DOHH2 (cell line): ENCODE measurements around the gene PHF2.

Experiments
- H3F3A ChIP-seq: fragments of 200-600 bp; sonication (generic), shearing (Covaris generic); 2 replicates; pipeline ENCODE4 v1.6.0; 2016; ENCODE audit warnings: antibody characterized with exemption, mild to moderate bottlenecking; ENCODE audit not compliant: control insufficient read depth, insufficient read depth
- H3K27ac ChIP-seq: fragments of 200-600 bp; sonication (generic); 2 replicates; pipeline ENCODE4 v1.5.1; 2014; ENCODE audit warnings: low read depth, mild to moderate bottlenecking, low read length, moderate library complexity
- H3K27me3 ChIP-seq: fragments of 200-600 bp; sonication (generic); 2 replicates; pipeline ENCODE4 v1.6.1; 2014; ENCODE audit warnings: mild to moderate bottlenecking, low read length, mixed read lengths; ENCODE audit not compliant: control insufficient read depth
- H3K36me3 ChIP-seq: fragments of 200-600 bp; sonication (generic); 2 replicates; pipeline ENCODE4 v1.6.1; 2014; ENCODE audit warnings: mild to moderate bottlenecking, low read length, moderate library complexity, mixed read lengths; ENCODE audit not compliant: control insufficient read depth
- H3K4me1 ChIP-seq: fragments of 200-600 bp; sonication (generic); 2 replicates; pipeline ENCODE4 v1.6.1; 2014; ENCODE audit warnings: mild to moderate bottlenecking, low read length, mixed read lengths; ENCODE audit not compliant: control insufficient read depth
- H3K4me2 ChIP-seq: fragments of 200-600 bp; sonication (generic); 2 replicates; pipeline ENCODE4 v1.6.0; 2014; ENCODE audit warnings: mild to moderate bottlenecking, low read length, moderate library complexity
- H3K4me3 ChIP-seq: fragments of 200-600 bp; sonication (generic); 2 replicates; pipeline ENCODE4 v1.5.1; 2014; ENCODE audit warnings: mild to moderate bottlenecking, low read length, mixed read lengths
- H3K79me2 ChIP-seq: fragments of 200-600 bp; sonication (generic); 2 replicates; pipeline ENCODE4 v1.6.1; 2014; ENCODE audit warnings: mild to moderate bottlenecking, low read length, mixed read lengths; ENCODE audit not compliant: control insufficient read depth
- H3K9me2 ChIP-seq: fragments of 200-600 bp; sonication (generic); replicated peaks from 2 replicates; pipeline ENCODE4 v1.6.1; 2014; ENCODE audit warnings: mild to moderate bottlenecking, low read length, mixed read lengths; ENCODE audit not compliant: control insufficient read depth
- H3K9me3 ChIP-seq: fragments of 200-600 bp; sonication (generic); 2 replicates; pipeline ENCODE4 v1.6.1; 2014; ENCODE audit warnings: antibody characterized with exemption, low read length, mixed read lengths; ENCODE audit not compliant: control insufficient read depth, insufficient read depth
- H4K20me1 ChIP-seq: fragments of 200-600 bp; sonication (generic); 2 replicates; pipeline ENCODE4 v1.6.0; 2014; ENCODE audit warnings: low read depth, mild to moderate bottlenecking, antibody characterized with exemption, low read length, moderate library complexity; ENCODE audit not compliant: control insufficient read depth, insufficient read depth
- EZH2phosphoT487 ChIP-seq: fragments of 200-600 bp; sonication (generic); IDR thresholded peaks from 2 replicates; pipeline ENCODE4 v1.6.1; 2017; ENCODE audit warnings: borderline replicate concordance, mild to moderate bottlenecking, antibody characterized with exemption, low read length, moderate library complexity, mixed read lengths
- TF ChIP-seq, protein P1 (sequence below): fragments of 200-600 bp; sonication (generic); IDR thresholded peaks from one replicate; pipeline ENCODE4 v1.5.1; 2014; ENCODE audit warnings: antibody characterized with exemption, mild to moderate bottlenecking, low read depth, low read length; ENCODE audit not compliant: poor library complexity, severe bottlenecking

PHF2 gene

DNA sequence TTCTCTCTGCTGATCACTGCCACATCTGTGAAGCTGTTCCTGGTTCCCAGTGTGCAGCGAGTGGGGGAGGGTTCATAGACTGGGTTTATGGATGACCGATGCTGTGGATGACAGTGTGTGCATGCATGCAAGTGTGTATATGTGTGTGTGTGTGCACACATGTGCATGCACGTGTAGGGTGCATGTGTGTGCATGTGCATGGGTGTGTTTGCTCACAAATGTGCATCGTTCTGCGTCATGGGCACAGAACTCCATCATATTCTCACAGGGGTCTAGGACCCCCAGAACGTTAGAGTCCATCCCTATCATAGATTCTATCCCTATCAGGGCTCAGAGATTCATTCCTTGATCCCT lies 134.0 kb downstream of the PHF2 start:
- H4K20me1 ChIP-seq: no peaks in the 10 kb centered on the region
- no peaks in the 10 kb centered on the region for H3K79me2 ChIP-seq

DNA sequence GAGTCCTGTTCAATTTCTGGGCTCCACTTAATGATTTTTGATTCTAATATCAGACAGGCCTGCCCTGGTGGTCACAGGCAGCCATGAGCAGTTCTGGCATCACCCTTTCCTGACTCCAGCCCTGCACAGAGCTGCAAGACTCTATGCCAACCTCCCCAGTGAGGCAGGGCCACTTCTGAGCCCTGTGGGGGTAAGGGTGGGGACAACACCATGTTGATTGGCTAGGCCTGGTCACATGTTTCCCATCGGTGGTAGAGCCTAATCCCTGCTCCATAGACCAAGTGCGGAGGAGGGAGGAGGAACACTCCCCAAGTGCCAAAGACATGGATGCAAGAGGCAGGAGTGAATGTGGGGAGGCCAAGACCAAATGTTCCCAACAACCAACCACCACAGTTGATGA lies 134.6 kb downstream of the PHF2 start:
- no peaks in the 10 kb centered on the region for H4K20me1 ChIP-seq
- H3K79me2 ChIP-seq: no peaks in the 10 kb centered on the region
- no peaks in the 10 kb centered on the region for H3K4me1 ChIP-seq
- no peaks in the 10 kb centered on the region for H3F3A ChIP-seq
- no peak overlapping the region for H3K4me3 ChIP-seq
- H3K36me3 ChIP-seq: no peaks in the 10 kb centered on the region
- H3K9me3 ChIP-seq: no peaks in the 10 kb centered on the region
- no peaks in the 10 kb centered on the region for H3K9me2 ChIP-seq
- H3K27me3 ChIP-seq: no peaks in the 10 kb centered on the region
- H3K4me2 ChIP-seq: no peak overlapping the region
- TF ChIP-seq, protein P1, sequence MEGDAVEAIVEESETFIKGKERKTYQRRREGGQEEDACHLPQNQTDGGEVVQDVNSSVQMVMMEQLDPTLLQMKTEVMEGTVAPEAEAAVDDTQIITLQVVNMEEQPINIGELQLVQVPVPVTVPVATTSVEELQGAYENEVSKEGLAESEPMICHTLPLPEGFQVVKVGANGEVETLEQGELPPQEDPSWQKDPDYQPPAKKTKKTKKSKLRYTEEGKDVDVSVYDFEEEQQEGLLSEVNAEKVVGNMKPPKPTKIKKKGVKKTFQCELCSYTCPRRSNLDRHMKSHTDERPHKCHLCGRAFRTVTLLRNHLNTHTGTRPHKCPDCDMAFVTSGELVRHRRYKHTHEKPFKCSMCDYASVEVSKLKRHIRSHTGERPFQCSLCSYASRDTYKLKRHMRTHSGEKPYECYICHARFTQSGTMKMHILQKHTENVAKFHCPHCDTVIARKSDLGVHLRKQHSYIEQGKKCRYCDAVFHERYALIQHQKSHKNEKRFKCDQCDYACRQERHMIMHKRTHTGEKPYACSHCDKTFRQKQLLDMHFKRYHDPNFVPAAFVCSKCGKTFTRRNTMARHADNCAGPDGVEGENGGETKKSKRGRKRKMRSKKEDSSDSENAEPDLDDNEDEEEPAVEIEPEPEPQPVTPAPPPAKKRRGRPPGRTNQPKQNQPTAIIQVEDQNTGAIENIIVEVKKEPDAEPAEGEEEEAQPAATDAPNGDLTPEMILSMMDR: no peak
- TF ChIP-seq EZH2phosphoT487: no peak
- no peak overlapping the region for H3K27ac ChIP-seq

More for the DNA sequence above, 134.0 kb downstream of the PHF2 start:
- TF ChIP-seq, protein P1: no peak
- no peak for TF ChIP-seq EZH2phosphoT487
- H3F3A ChIP-seq: no peaks in the 10 kb centered on the region
- H3K9me2 ChIP-seq: no peaks in the 10 kb centered on the region
- H3K9me3 ChIP-seq: no peaks in the 10 kb centered on the region
- H3K4me3 ChIP-seq: no peak overlapping the region
- H3K4me2 ChIP-seq: no peak overlapping the region
- no peaks in the 10 kb centered on the region for H3K27me3 ChIP-seq
- no peaks in the 10 kb centered on the region for H3K36me3 ChIP-seq
- no peaks in the 10 kb centered on the region for H3K4me1 ChIP-seq
- no peak overlapping the region for H3K27ac ChIP-seq

DNA sequence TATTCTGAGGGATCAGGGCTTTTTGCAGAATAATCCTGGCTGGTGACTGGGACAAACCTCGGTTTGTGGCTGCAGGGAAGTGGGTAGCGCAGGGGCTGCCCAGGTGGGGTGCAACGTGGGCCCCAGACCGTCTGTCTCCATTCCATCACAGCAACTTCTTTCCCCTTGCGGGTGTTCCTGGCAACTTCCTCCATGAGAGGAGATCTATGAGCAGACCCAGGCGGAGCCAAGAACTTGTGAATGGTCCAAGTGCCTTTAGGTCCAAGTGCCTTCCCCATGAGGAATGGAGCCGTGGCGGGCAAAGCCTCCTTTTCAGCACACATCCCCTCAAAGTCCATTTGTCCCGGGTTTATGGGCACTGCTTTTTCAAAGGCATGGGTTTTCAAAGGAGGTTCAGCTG lies 136.5 kb downstream of the PHF2 start:
- H3K79me2 ChIP-seq: no peaks in the 10 kb centered on the region
- H3K36me3 ChIP-seq: no peaks in the 10 kb centered on the region
- no peak overlapping the region for H3K4me3 ChIP-seq
- no peaks in the 10 kb centered on the region for H3K4me1 ChIP-seq
- no peaks in the 10 kb centered on the region for H4K20me1 ChIP-seq
- no peaks in the 10 kb centered on the region for H3K9me2 ChIP-seq
- no peaks in the 10 kb centered on the region for H3K27me3 ChIP-seq
- H3K9me3 ChIP-seq: no peaks in the 10 kb centered on the region
- TF ChIP-seq, protein P1: no peak
- TF ChIP-seq EZH2phosphoT487: no peak
- no peak overlapping the region for H3K4me2 ChIP-seq
- H3F3A ChIP-seq: no peaks in the 10 kb centered on the region
- H3K27ac ChIP-seq: no peak overlapping the region

DNA sequence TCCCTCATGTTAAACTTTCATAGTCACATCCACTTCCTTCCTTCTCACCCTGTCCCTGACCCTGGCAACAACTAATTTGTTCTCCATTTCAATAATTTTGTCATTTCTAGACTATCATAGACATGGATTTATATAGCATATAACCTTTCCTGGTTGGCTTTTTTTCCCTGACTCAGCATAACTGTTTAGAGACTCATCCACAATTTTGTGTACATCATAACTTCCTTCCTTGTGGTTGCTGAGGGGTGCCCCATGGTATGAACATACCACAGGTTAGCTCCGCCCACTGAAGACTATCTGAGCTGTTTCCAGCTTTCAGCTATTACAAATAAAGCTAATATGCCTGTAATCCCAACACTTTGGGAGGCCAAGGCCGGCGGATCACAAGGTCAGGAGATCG lies 137.3 kb downstream of the PHF2 start:
- Histone ChIP-seq H3K9me3 (no peaks in the 10 kb centered on the region), H3K79me2 (no peaks in the 10 kb centered on the region), H3K4me2 (no peak overlapping the region)

More for the DNA sequence above, 137.3 kb downstream of the PHF2 start:
- Histone ChIP-seq H3K36me3 (no peaks in the 10 kb centered on the region), H3K4me3 (no peak overlapping the region), H4K20me1 (no peaks in the 10 kb centered on the region), H3K27ac (no peak overlapping the region), H3F3A (no peaks in the 10 kb centered on the region), H3K9me2 (no peaks in the 10 kb centered on the region), H3K4me1 (no peaks in the 10 kb centered on the region), H3K27me3 (no peaks in the 10 kb centered on the region)
- no peak for TF ChIP-seq EZH2phosphoT487
